Kidney epithelial cell (primary cell): Measurements from ENCODE around the gene SRGAP3. TPM values are rescaled to one million over a fixed set of nuclear protein-coding genes. Genes with fewer than 3 reads are reported as not detected.

Source experiments
- DNase-seq: peaks from one replicate; pipeline ENCODE4 v3.0.0-alpha.2; 2010; ENCODE audit warnings: low read depth
- H3K27me3 ChIP-seq: 2 replicates; pipeline ENCODE4 v1.6.0; 2011; ENCODE audit warnings: low read length; ENCODE audit not compliant: control insufficient read depth, insufficient read depth
- H3K36me3 ChIP-seq: 2 replicates; pipeline ENCODE4 v1.5.1; 2011; ENCODE audit warnings: low read length; ENCODE audit not compliant: control insufficient read depth, insufficient read depth
- H3K4me3 ChIP-seq: 2 replicates; pipeline ENCODE4 v1.5.1; 2011; ENCODE audit warnings: low read depth, mild to moderate bottlenecking, control low read depth, low read length
- CTCF ChIP-seq: IDR thresholded peaks from 2 replicates; pipeline ENCODE4 v1.5.1; 2011; ENCODE audit warnings: mild to moderate bottlenecking, moderate library complexity, low read length, control low read depth, inconsistent platforms; ENCODE audit not compliant: insufficient read depth, poor library complexity, severe bottlenecking
- total RNA-seq: library from RNA; depleted of rRNA; stranded (reverse); fragments of >200 nt; gene quantifications from 2 replicates; pipeline ENCODE4 v1.2.3, GENCODE V29; 2015

Gene SRGAP3
- total RNA-seq, 1 donor from 2014 or later: 4.9 TPM

GRCh38 chr3:9168241-9168741 lies 81.2 kb downstream of the SRGAP3 start:
- Histone ChIP-seq H3K27me3 (no peaks in the 10 kb centered on the region), H3K36me3 (no peaks in the 10 kb centered on the region), H3K4me3 (no peak overlapping the region)
- TF ChIP-seq CTCF: no peak
- no peak for DNase-seq

GRCh38 chr3:9167222-9167621 lies 82.2 kb downstream of the SRGAP3 start:
- TF ChIP-seq CTCF: no peak
- Histone ChIP-seq H3K4me3 (no peak overlapping the region), H3K36me3 (no peaks in the 10 kb centered on the region), H3K27me3 (no peaks in the 10 kb centered on the region)
- no peak for DNase-seq

- H3K4me3 ChIP-seq: no peak overlapping the region
- TF ChIP-seq CTCF: no peak
- no peaks in the 10 kb centered on the region for H3K36me3 ChIP-seq
- DNase-seq: no peak
- no peaks in the 10 kb centered on the region for H3K27me3 ChIP-seq
These were observed 84.0 kb downstream of the SRGAP3 start for GRCh38 chr3:9165421-9165820.

GRCh38 chr3:9163289-9163688 lies 86.2 kb downstream of the SRGAP3 start:
- Histone ChIP-seq H3K27me3 (no peaks in the 10 kb centered on the region), H3K4me3 (no peak overlapping the region), H3K36me3 (no peaks in the 10 kb centered on the region)
- TF ChIP-seq CTCF: no peak
- no peak for DNase-seq

GRCh38 chr3:9161811-9162210 lies 87.6 kb downstream of the SRGAP3 start:
- Histone ChIP-seq H3K27me3 (no peaks in the 10 kb centered on the region), H3K36me3 (no peaks in the 10 kb centered on the region), H3K4me3 (no peak overlapping the region)
- no peak for TF ChIP-seq CTCF
- DNase-seq: no peak

GRCh38 chr3:9161298-9161697 lies 88.1 kb downstream of the SRGAP3 start:
- H3K27me3 ChIP-seq: no peaks in the 10 kb centered on the region
- no peak for TF ChIP-seq CTCF
- no peaks in the 10 kb centered on the region for H3K36me3 ChIP-seq
- no peak overlapping the region for H3K4me3 ChIP-seq
- DNase-seq: no peak
